ENCODE results near the gene GPR108. TPM values are rescaled to one million over a fixed set of nuclear protein-coding genes. Genes with fewer than 3 reads are reported as not detected.
"Not testable (repeated sequence)": the region's sequence is repeated elsewhere in the genome, so short reads cannot be mapped to it uniquely, and the experiment has no call there.

GPR108 gene
- total and polyA plus RNA-seq, 2 of the 8 experiments (the other 6 are each of a cell fraction or from before 2014, with no cell fraction given) = 34.9 to 46.0 TPM

DNA sequence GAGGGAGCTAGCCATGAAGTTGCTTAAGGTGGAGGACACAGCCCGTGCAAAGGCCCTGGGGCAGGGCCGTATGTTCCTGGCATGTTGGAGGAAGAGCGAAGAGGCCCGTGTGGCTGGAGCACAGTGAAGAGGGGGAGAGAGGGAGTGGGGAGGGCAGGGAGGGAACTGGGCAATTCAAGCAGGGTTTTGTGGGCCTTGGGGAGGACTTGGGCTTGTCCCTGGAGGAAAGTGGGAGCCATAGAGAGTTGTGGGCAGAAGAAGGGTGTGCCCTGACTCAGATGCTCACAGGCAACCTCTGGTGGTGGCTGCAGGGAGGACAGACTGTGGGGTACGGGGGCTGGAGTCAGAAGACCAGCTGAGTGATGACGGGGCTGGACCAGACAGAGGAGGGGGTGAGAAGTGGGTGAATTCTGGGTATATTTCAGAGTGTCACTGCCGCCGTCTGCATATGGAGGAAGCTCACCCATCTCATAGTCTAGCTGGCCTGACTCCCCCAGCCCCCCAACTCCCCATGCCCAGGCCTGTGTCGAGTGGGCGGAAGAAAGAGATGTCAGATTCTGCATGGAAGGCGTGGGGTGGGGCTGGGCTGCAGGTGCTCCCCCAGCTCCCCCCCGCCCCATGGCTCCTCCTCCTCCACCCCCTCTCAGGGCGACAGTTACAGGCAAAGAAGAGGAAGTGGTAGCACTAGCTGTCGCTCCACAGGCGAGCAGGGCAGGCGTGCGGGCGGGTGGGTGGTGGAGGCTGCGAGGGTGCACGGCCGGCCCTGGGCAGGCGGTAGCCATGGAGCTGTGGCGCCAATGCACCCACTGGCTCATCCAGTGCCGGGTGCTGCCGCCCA is 34.9 kb upstream of the GPR108 start, which contains the start of gene VAV1 (continued):
- TF ChIP-seq RAD21 (IDR thresholded peaks at IDR 0.05 in 1 of 2, conservative IDR thresholded peaks at IDR 0.05 in 1 of 2; ENCODE audit: low read depth in 2 of 2, low read length in 2 of 2) = peak in 1 of 2 experiments; percentile 30; a peak in 1 of 4 replicates
- no peak for TF ChIP-seq POLR2A (IDR thresholded peaks at IDR 0.05; ENCODE audit: control extremely low read depth in 1 of 2, low read depth in 2 of 2, low read length in 2 of 2)
- TF ChIP-seq CTBP2 (IDR thresholded peaks at IDR 0.05; ENCODE audit: borderline replicate concordance, insufficient read depth, insufficient read length, low read length) = no peak
- TF ChIP-seq KDM1A (IDR thresholded peaks at IDR 0.05; ENCODE audit: borderline replicate concordance, low read length) = peak; percentile 96
- peak in 1 of 2 experiments; percentile 60; a peak in 1 of 4 replicates for TF ChIP-seq HDAC2 (IDR thresholded peaks at IDR 0.05; ENCODE audit: borderline replicate concordance in 1 of 2, low read depth in 2 of 2, low read length in 2 of 2)
- no peak for TF ChIP-seq HDAC6 (IDR thresholded peaks at IDR 0.05; ENCODE audit: low read depth, low read length)

GRCh38 chr19:6771648-6772027 is 34.3 kb upstream of the GPR108 start:
- not testable (repeated sequence) for H2BK5ac ChIP-seq (ENCODE audit: low read depth, low read length); H3K79me2 ChIP-seq (ENCODE audit: control insufficient read depth in 1 of 2, insufficient read depth in 2 of 2, low read length in 2 of 2); H4K8ac ChIP-seq (ENCODE audit: extremely low read depth, insufficient read depth, low read length); H3K36me3 ChIP-seq (ENCODE audit: control insufficient read depth in 2 of 4, insufficient read depth in 4 of 4, low read length in 3 of 4); H3K14ac ChIP-seq (ENCODE audit: insufficient read length); H2BK15ac ChIP-seq (ENCODE audit: low read length); H2AFZ ChIP-seq (ENCODE audit: low read length); H3K4ac ChIP-seq (replicated peaks; ENCODE audit: insufficient read length, low read depth, low read length); H3K79me1 ChIP-seq (ENCODE audit: low read depth, low read length); H3K23ac ChIP-seq (ENCODE audit: insufficient read length); H2AK5ac ChIP-seq (ENCODE audit: low read depth, low read length); H4K91ac ChIP-seq (replicated peaks; ENCODE audit: insufficient read length, low read length); H2BK12ac ChIP-seq (ENCODE audit: low read depth, low read length); FAIRE-seq; DNase-seq (ENCODE audit: low read depth in 1 of 2, low spot score in 2 of 2); H2BK120ac ChIP-seq (replicated peaks; ENCODE audit: low read depth, low read length); H3K4me3 ChIP-seq (ENCODE audit: extremely low read depth in 1 of 4, insufficient read depth in 2 of 4, low read depth in 3 of 4, low read length in 4 of 4); H3K4me2 ChIP-seq (ENCODE audit: insufficient read depth in 1 of 2, low read depth in 2 of 2, low read length in 2 of 2); H3K27ac ChIP-seq (ENCODE audit: low read depth, low read length); H2BK20ac ChIP-seq (ENCODE audit: low read length); H3K18ac ChIP-seq (ENCODE audit: extremely low read depth, low read length); H3K27me3 ChIP-seq (replicated peaks in 1 of 4; ENCODE audit: control insufficient read depth in 3 of 4, extremely low read depth in 1 of 4, insufficient read depth in 3 of 4, low read length in 3 of 4); H4K5ac ChIP-seq (ENCODE audit: insufficient read length, low read depth, low read length); H3K56ac ChIP-seq (replicated peaks; ENCODE audit: insufficient read length, low read depth, low read length); H4K20me1 ChIP-seq (replicated peaks in 1 of 2; ENCODE audit: control insufficient read depth in 1 of 2, insufficient read depth in 2 of 2, low read length in 2 of 2); H3K9ac ChIP-seq (replicated peaks in 1 of 4; ENCODE audit: extremely low read depth in 1 of 4, low read depth in 3 of 4, low read length in 3 of 4); H3K9me3 ChIP-seq (ENCODE audit: insufficient read depth in 2 of 2, low read depth in 1 of 2, low read length in 1 of 2)
- POLR2A ChIA-PET (ENCODE audit: partially characterized antibody) = interaction anchor here (0.9 to 1.1 kb wide), 3 partner anchors 8 to 34 kb away, joined by 3 to 4 read pairs (median 4); partner anchors contain the start of gene GPR108
- WGBS, 2 experiments (ENCODE audit: extremely low coverage in 1 of 2, insufficient coverage in 1 of 2, insufficient read length in 1 of 2, insufficient replicate concordance in 2 of 2, low coverage in 1 of 2, low lambda C conversion rate in 2 of 2, missing lambda C conversion rate in 1 of 2) = 80% methylated on average over 1 of the region's 7 CpGs; no CpG with 5 or more reads in 1 of the 2 experiments
- Histone ChIP-seq H3K4me1 (replicated peaks in 1 of 4; ENCODE audit: control insufficient read depth in 3 of 4, insufficient read depth in 4 of 4, low read length in 3 of 4) (peaks cover under 1 to 13% (median 3%) of the 10 kb centered on the region in 4 experiments), H3K23me2 (ENCODE audit: low read depth, low read length) (peaks cover 17% of the 10 kb centered on the region)
- CTCF ChIA-PET (ENCODE audit: partially characterized antibody) = interaction anchor here (1.1 to 4.3 kb wide), 6 partner anchors 10 to 92 kb away, joined by 3 to 31 read pairs (median 4); partner anchors contain the start of gene GPR108
